ENCODE data around the gene PYHIN1. TPM values are rescaled to one million over a fixed set of nuclear protein-coding genes. Genes with fewer than 3 reads are reported as not detected.

PYHIN1 gene
- total and polyA plus RNA-seq, 2 experiments from 2014 or later, result not detected

DNA sequence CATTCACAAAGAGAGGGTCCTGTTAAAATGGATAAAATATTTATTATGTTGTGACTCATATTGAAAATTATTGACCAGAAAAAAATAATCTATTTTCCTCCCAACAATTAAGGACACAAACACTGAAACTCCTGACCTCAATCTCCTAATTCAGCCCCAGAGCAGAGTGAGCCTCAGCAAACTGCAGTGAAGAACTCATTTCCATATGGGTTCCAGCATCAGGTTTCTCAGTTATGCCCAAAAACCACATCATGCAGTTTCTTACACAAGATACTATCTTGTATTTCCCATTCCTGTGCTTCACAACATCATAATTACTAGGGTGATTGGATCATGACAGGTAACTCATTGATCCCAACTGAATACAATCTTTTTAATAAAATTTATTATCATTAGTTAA, 15.4 kb downstream of the PYHIN1 start:
- Histone ChIP-seq H2AFZ (no peak overlapping the region), H3K27ac (ENCODE audit: low read depth) (no peak overlapping the region), H3K9me2 (ENCODE audit: insufficient read depth) (0 out of 2 replicates have a peak, but pooled peaks cover 6% of the 10 kb centered on the region), H3K36me3 (ENCODE audit: insufficient read depth) (no peaks in the 10 kb centered on the region), H3K4me2 (no peak overlapping the region), H3K79me2 (replicated peaks; ENCODE audit: insufficient read depth) (no peaks in the 10 kb centered on the region), H3K27me3 (ENCODE audit: insufficient read depth) (no peaks in the 10 kb centered on the region), H3K4me1 (ENCODE audit: insufficient read depth) (no peaks in the 10 kb centered on the region), H4K20me1 (replicated peaks; ENCODE audit: insufficient read depth) (no peaks in the 10 kb centered on the region), H3K4me3 (no peak overlapping the region), H3F3A (replicated peaks; ENCODE audit: low read depth) (no peaks in the 10 kb centered on the region)
- no peaks in the 10 kb centered on the region for H3K4me1 Mint-ChIP-seq
- no peak overlapping the region for H3K4me3 Mint-ChIP-seq
- DNase-seq (ENCODE audit: low spot score), result no peak
- no peaks in the 10 kb centered on the region for H3K36me3 Mint-ChIP-seq (ENCODE audit: low read depth)
- no peaks in the 10 kb centered on the region for H3K27me3 Mint-ChIP-seq (ENCODE audit: insufficient read depth, low read depth, poor library complexity)
- ATAC-seq, result no peak
- TF ChIP-seq, protein P1, sequence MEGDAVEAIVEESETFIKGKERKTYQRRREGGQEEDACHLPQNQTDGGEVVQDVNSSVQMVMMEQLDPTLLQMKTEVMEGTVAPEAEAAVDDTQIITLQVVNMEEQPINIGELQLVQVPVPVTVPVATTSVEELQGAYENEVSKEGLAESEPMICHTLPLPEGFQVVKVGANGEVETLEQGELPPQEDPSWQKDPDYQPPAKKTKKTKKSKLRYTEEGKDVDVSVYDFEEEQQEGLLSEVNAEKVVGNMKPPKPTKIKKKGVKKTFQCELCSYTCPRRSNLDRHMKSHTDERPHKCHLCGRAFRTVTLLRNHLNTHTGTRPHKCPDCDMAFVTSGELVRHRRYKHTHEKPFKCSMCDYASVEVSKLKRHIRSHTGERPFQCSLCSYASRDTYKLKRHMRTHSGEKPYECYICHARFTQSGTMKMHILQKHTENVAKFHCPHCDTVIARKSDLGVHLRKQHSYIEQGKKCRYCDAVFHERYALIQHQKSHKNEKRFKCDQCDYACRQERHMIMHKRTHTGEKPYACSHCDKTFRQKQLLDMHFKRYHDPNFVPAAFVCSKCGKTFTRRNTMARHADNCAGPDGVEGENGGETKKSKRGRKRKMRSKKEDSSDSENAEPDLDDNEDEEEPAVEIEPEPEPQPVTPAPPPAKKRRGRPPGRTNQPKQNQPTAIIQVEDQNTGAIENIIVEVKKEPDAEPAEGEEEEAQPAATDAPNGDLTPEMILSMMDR (conservative IDR thresholded peaks at IDR 0.05; ENCODE audit: low read depth in 2 of 2), result no peak
- TF ChIP-seq, protein P2, sequence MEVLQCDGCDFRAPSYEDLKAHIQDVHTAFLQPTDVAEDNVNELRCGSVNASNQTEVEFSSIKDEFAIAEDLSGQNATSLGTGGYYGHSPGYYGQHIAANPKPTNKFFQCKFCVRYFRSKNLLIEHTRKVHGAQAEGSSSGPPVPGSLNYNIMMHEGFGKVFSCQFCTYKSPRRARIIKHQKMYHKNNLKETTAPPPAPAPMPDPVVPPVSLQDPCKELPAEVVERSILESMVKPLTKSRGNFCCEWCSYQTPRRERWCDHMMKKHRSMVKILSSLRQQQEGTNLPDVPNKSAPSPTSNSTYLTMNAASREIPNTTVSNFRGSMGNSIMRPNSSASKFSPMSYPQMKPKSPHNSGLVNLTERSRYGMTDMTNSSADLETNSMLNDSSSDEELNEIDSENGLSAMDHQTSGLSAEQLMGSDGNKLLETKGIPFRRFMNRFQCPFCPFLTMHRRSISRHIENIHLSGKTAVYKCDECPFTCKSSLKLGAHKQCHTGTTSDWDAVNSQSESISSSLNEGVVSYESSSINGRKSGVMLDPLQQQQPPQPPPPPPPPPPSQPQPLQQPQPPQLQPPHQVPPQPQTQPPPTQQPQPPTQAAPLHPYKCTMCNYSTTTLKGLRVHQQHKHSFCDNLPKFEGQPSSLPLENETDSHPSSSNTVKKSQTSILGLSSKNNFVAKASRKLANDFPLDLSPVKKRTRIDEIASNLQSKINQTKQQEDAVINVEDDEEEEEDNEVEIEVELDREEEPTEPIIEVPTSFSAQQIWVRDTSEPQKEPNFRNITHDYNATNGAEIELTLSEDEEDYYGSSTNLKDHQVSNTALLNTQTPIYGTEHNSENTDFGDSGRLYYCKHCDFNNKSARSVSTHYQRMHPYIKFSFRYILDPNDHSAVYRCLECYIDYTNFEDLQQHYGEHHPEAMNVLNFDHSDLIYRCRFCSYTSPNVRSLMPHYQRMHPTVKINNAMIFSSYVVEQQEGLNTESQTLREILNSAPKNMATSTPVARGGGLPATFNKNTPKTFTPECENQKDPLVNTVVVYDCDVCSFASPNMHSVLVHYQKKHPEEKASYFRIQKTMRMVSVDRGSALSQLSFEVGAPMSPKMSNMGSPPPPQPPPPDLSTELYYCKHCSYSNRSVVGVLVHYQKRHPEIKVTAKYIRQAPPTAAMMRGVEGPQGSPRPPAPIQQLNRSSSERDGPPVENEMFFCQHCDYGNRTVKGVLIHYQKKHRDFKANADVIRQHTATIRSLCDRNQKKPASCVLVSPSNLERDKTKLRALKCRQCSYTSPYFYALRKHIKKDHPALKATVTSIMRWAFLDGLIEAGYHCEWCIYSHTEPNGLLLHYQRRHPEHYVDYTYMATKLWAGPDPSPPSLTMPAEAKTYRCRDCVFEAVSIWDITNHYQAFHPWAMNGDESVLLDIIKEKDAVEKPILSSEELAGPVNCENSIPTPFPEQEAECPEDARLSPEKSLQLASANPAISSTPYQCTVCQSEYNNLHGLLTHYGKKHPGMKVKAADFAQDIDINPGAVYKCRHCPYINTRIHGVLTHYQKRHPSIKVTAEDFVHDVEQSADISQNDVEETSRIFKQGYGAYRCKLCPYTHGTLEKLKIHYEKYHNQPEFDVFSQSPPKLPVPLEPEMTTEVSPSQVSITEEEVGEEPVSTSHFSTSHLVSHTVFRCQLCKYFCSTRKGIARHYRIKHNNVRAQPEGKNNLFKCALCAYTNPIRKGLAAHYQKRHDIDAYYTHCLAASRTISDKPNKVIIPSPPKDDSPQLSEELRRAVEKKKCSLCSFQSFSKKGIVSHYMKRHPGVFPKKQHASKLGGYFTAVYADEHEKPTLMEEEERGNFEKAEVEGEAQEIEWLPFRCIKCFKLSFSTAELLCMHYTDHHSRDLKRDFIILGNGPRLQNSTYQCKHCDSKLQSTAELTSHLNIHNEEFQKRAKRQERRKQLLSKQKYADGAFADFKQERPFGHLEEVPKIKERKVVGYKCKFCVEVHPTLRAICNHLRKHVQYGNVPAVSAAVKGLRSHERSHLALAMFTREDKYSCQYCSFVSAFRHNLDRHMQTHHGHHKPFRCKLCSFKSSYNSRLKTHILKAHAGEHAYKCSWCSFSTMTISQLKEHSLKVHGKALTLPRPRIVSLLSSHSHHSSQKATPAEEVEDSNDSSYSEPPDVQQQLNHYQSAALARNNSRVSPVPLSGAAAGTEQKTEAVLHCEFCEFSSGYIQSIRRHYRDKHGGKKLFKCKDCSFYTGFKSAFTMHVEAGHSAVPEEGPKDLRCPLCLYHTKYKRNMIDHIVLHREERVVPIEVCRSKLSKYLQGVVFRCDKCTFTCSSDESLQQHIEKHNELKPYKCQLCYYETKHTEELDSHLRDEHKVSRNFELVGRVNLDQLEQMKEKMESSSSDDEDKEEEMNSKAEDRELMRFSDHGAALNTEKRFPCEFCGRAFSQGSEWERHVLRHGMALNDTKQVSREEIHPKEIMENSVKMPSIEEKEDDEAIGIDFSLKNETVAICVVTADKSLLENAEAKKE (CRISPR knock-in tag; IDR thresholded peaks at IDR 0.05), result no peak
- no peak for TF ChIP-seq EZH2phosphoT487 (IDR thresholded peaks at IDR 0.05; ENCODE audit: unreplicated experiment)
- TF ChIP-seq CREB1 (CRISPR knock-in tag; IDR thresholded peaks at IDR 0.05; ENCODE audit: low read depth), result no peak
- no peak for TF ChIP-seq STAT1 (IDR thresholded peaks at IDR 0.05; ENCODE audit: unreplicated experiment)
- TF ChIP-seq NANOG (IDR thresholded peaks at IDR 0.05; ENCODE audit: borderline replicate concordance), result no peak
- TF ChIP-seq ZNF114 (CRISPR knock-in tag; IDR thresholded peaks at IDR 0.05), result no peak
- TF ChIP-seq EZH2 (IDR thresholded peaks at IDR 0.05; ENCODE audit: low read depth, unreplicated experiment), result no peak
- TF ChIP-seq, protein P3, sequence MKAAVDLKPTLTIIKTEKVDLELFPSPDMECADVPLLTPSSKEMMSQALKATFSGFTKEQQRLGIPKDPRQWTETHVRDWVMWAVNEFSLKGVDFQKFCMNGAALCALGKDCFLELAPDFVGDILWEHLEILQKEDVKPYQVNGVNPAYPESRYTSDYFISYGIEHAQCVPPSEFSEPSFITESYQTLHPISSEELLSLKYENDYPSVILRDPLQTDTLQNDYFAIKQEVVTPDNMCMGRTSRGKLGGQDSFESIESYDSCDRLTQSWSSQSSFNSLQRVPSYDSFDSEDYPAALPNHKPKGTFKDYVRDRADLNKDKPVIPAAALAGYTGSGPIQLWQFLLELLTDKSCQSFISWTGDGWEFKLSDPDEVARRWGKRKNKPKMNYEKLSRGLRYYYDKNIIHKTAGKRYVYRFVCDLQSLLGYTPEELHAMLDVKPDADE (IDR thresholded peaks at IDR 0.05), result no peak
- TF ChIP-seq JUNB (IDR thresholded peaks at IDR 0.05; ENCODE audit: unreplicated experiment), result no peak
- no peak for TF ChIP-seq POLR2AphosphoS5 (IDR thresholded peaks at IDR 0.05; ENCODE audit: low read depth)
- TF ChIP-seq, protein P4, sequence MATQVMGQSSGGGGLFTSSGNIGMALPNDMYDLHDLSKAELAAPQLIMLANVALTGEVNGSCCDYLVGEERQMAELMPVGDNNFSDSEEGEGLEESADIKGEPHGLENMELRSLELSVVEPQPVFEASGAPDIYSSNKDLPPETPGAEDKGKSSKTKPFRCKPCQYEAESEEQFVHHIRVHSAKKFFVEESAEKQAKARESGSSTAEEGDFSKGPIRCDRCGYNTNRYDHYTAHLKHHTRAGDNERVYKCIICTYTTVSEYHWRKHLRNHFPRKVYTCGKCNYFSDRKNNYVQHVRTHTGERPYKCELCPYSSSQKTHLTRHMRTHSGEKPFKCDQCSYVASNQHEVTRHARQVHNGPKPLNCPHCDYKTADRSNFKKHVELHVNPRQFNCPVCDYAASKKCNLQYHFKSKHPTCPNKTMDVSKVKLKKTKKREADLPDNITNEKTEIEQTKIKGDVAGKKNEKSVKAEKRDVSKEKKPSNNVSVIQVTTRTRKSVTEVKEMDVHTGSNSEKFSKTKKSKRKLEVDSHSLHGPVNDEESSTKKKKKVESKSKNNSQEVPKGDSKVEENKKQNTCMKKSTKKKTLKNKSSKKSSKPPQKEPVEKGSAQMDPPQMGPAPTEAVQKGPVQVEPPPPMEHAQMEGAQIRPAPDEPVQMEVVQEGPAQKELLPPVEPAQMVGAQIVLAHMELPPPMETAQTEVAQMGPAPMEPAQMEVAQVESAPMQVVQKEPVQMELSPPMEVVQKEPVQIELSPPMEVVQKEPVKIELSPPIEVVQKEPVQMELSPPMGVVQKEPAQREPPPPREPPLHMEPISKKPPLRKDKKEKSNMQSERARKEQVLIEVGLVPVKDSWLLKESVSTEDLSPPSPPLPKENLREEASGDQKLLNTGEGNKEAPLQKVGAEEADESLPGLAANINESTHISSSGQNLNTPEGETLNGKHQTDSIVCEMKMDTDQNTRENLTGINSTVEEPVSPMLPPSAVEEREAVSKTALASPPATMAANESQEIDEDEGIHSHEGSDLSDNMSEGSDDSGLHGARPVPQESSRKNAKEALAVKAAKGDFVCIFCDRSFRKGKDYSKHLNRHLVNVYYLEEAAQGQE (IDR thresholded peaks at IDR 0.05; ENCODE audit: unreplicated experiment), result no peak
- TF ChIP-seq ZNF331 (CRISPR knock-in tag; IDR thresholded peaks at IDR 0.05; ENCODE audit: low read depth), result no peak
- peaks cover 15% of the 10 kb centered on the region for H3K9me3 Mint-ChIP-seq
- H3K27ac Mint-ChIP-seq, result no peak overlapping the region
